HUES6 (cell line): ENCODE data around the gene EHD4.

Experiments used
- H3K27ac ChIP-seq: 2 replicates; pipeline ENCODE4 v1.7.0; 2013; ENCODE audit warnings: low read depth, mild to moderate bottlenecking, low read length, inconsistent platforms
- H3K27me3 ChIP-seq: 2 replicates; pipeline ENCODE4 v1.6.1; 2013; ENCODE audit warnings: low read length; ENCODE audit not compliant: control insufficient read depth, insufficient read depth
- H3K36me3 ChIP-seq: 2 replicates; pipeline ENCODE4 v1.6.1; 2013; ENCODE audit warnings: low read length; ENCODE audit not compliant: control insufficient read depth, insufficient read depth
- H3K4me1 ChIP-seq: 2 replicates; pipeline ENCODE4 v1.6.1; 2013; ENCODE audit warnings: low read length; ENCODE audit not compliant: control insufficient read depth, insufficient read depth
- H3K4me3 ChIP-seq: 2 replicates; pipeline ENCODE4 v1.5.1; 2013; ENCODE audit warnings: low read depth, low read length
- H3K9ac ChIP-seq: one replicate; pipeline ENCODE4 v1.6.1; 2013; ENCODE audit warnings: mild to moderate bottlenecking, low read length
- H3K9me3 ChIP-seq: 2 replicates; pipeline ENCODE4 v1.6.1; 2013; ENCODE audit warnings: low read depth, low read length; ENCODE audit not compliant: control insufficient read depth, insufficient read depth

Gene EHD4

GRCh38 chr15:41892621-41893421 lies 79.5 kb downstream of the EHD4 start:
- Histone ChIP-seq H3K36me3 (no peaks in the 10 kb centered on the region), H3K4me1 (peaks cover 25% of the 10 kb centered on the region; the same call in 1 of the 2 replicates), H3K9me3 (no peaks in the 10 kb centered on the region), H3K27ac (no peak overlapping the region), H3K9ac (no peak overlapping the region), H3K27me3 (no peaks in the 10 kb centered on the region), H3K4me3 (no peak overlapping the region)

GRCh38 chr15:41891946-41892345 lies 80.4 kb downstream of the EHD4 start:
- no peak overlapping the region for H3K27ac ChIP-seq

GRCh38 chr15:41891226-41891625 lies 81.1 kb downstream of the EHD4 start:
- Histone ChIP-seq H3K9ac (no peak overlapping the region), H3K27ac (no peak overlapping the region), H3K36me3 (no peaks in the 10 kb centered on the region), H3K4me3 (no peak overlapping the region), H3K9me3 (no peaks in the 10 kb centered on the region), H3K4me1 (peaks cover 21% of the 10 kb centered on the region; the same call in 1 of the 2 replicates), H3K27me3 (no peaks in the 10 kb centered on the region)

More at GRCh38 chr15:41891946-41892345, 80.4 kb downstream of the EHD4 start:
- Histone ChIP-seq H3K36me3 (no peaks in the 10 kb centered on the region), H3K27me3 (no peaks in the 10 kb centered on the region), H3K4me3 (no peak overlapping the region), H3K9ac (no peak overlapping the region), H3K9me3 (no peaks in the 10 kb centered on the region), H3K4me1 (peaks cover 21% of the 10 kb centered on the region; the same call in 1 of the 2 replicates)

- Histone ChIP-seq H3K27ac (no peak overlapping the region), H3K36me3 (no peaks in the 10 kb centered on the region), H3K4me1 (peaks cover 18% of the 10 kb centered on the region; the same call in 1 of the 2 replicates), H3K27me3 (no peaks in the 10 kb centered on the region), H3K9me3 (no peaks in the 10 kb centered on the region), H3K9ac (no peak overlapping the region), H3K4me3 (no peak overlapping the region)
Measured at GRCh38 chr15:41890050-41890690, 82.2 kb downstream of the EHD4 start.

GRCh38 chr15:41888662-41889253 lies 83.6 kb downstream of the EHD4 start:
- Histone ChIP-seq H3K9me3 (no peaks in the 10 kb centered on the region), H3K36me3 (no peaks in the 10 kb centered on the region), H3K4me1 (peaks cover 9% of the 10 kb centered on the region; the same call in 1 of the 2 replicates), H3K27ac (no peak overlapping the region), H3K4me3 (no peak overlapping the region), H3K27me3 (peaks cover 2% of the 10 kb centered on the region; the same call in 1 of the 2 replicates), H3K9ac (no peak overlapping the region)

GRCh38 chr15:41887893-41888292 lies 84.5 kb downstream of the EHD4 start:
- peaks cover 10% of the 10 kb centered on the region; the same call in 1 of the 2 replicates for H3K4me1 ChIP-seq
- no peak overlapping the region for H3K9ac ChIP-seq
- peaks cover 9% of the 10 kb centered on the region for H3K27me3 ChIP-seq
- no peaks in the 10 kb centered on the region for H3K36me3 ChIP-seq
- no peaks in the 10 kb centered on the region for H3K9me3 ChIP-seq
- no peak overlapping the region for H3K27ac ChIP-seq
- no peak overlapping the region for H3K4me3 ChIP-seq

GRCh38 chr15:41887161-41887560 lies 85.2 kb downstream of the EHD4 start:
- peaks cover 17% of the 10 kb centered on the region for H3K27me3 ChIP-seq
- H3K4me3 ChIP-seq = no peak overlapping the region
- H3K27ac ChIP-seq = no peak overlapping the region
- peaks cover 14% of the 10 kb centered on the region; the same call in 1 of the 2 replicates for H3K4me1 ChIP-seq
- H3K36me3 ChIP-seq = no peaks in the 10 kb centered on the region
- no peak overlapping the region for H3K9ac ChIP-seq
- no peaks in the 10 kb centered on the region for H3K9me3 ChIP-seq

- H3K9me3 ChIP-seq = no peaks in the 10 kb centered on the region
- H3K4me1 ChIP-seq = peaks cover 14% of the 10 kb centered on the region; the same call in 1 of the 2 replicates
- H3K27me3 ChIP-seq = peaks cover 20% of the 10 kb centered on the region
- H3K4me3 ChIP-seq = no peak overlapping the region
- no peak overlapping the region for H3K9ac ChIP-seq
- no peaks in the 10 kb centered on the region for H3K36me3 ChIP-seq
- H3K27ac ChIP-seq = no peak overlapping the region
Measured at GRCh38 chr15:41886741-41887140, 85.6 kb downstream of the EHD4 start.

- peaks cover 29% of the 10 kb centered on the region for H3K27me3 ChIP-seq
- no peaks in the 10 kb centered on the region for H3K9me3 ChIP-seq
- H3K9ac ChIP-seq = no peak overlapping the region
- peaks cover 12% of the 10 kb centered on the region; the same call in 1 of the 2 replicates for H3K4me1 ChIP-seq
- no peaks in the 10 kb centered on the region for H3K36me3 ChIP-seq
- H3K27ac ChIP-seq = no peak overlapping the region
- H3K4me3 ChIP-seq = no peak overlapping the region
Measured at GRCh38 chr15:41885841-41886240, 86.5 kb downstream of the EHD4 start.

GRCh38 chr15:41885321-41885720 lies 87.0 kb downstream of the EHD4 start:
- Histone ChIP-seq H3K27ac (no peak overlapping the region), H3K27me3 (peaks cover 34% of the 10 kb centered on the region), H3K9ac (no peak overlapping the region), H3K9me3 (no peaks in the 10 kb centered on the region), H3K36me3 (no peaks in the 10 kb centered on the region), H3K4me1 (peaks cover 10% of the 10 kb centered on the region; the same call in 1 of the 2 replicates), H3K4me3 (no peak overlapping the region)

- no peak overlapping the region for H3K4me3 ChIP-seq
- H3K36me3 ChIP-seq = no peaks in the 10 kb centered on the region
- peaks cover 10% of the 10 kb centered on the region; the same call in 1 of the 2 replicates for H3K4me1 ChIP-seq
- peaks cover 43% of the 10 kb centered on the region for H3K27me3 ChIP-seq
- no peak overlapping the region for H3K9ac ChIP-seq
- no peak overlapping the region for H3K27ac ChIP-seq
- H3K9me3 ChIP-seq = no peaks in the 10 kb centered on the region
Measured at GRCh38 chr15:41884458-41884857, 87.9 kb downstream of the EHD4 start.
